Dermis blood vessel endothelial cell (primary cell): Measurements from ENCODE around the gene AKIP1. TPM values are rescaled to one million over a fixed set of nuclear protein-coding genes. Genes with fewer than 3 reads are reported as not detected.
"Not testable (repeated sequence)": the region's sequence is repeated elsewhere in the genome, so short reads cannot be mapped to it uniquely, and the experiment has no call there.

Source experiments
- DNase-seq: peaks from one replicate; pipeline ENCODE4 v3.0.0; 2010
- total RNA-seq: library from RNA; depleted of rRNA; stranded (reverse); fragments of >200 nt; gene quantifications from 2 replicates; pipeline ENCODE4 v1.2.3, GENCODE V29; 2014

The AKIP1 gene, protein sequence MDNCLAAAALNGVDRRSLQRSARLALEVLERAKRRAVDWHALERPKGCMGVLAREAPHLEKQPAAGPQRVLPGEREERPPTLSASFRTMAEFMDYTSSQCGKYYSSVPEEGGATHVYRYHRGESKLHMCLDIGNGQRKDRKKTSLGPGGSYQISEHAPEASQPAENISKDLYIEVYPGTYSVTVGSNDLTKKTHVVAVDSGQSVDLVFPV
- total RNA-seq: 26.5 and 32.6 TPM in 2 replicates

DNA sequence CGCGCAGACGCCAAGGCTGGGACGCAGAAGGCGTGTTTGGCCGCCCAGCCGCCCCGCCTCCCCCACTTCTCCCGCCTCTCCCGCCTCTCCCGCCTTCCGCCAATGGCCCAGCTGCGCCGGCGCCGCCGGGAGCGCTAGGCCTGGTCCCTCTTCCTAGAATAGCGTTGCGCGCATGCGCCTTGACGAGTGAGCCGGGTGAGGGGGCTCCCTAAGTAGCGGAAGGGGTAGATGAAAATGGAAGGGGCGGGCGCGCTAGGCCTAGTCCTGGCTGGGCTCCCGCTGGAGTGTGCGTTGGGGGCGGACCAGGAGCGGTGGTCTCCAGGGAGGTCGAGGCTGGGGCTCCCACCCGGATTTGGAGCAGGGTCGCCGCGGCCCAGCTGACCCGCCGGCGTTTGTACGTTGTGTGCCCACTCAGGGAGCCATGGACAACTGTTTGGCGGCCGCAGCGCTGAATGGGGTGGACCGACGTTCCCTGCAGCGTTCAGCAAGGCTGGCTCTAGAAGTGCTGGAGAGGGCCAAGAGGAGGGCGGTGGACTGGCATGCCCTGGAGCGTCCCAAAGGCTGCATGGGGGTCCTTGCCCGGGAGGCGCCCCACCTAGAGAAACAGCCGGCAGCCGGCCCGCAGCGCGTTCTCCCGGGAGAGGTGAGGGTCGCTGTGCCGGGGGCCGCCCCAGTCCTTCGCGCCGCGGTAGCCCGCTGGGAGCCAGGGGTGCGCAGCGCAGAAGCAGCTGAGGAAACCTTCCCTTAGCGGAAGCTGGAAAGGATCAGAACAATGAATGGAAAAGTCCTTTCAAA is at the start of gene AKIP1:
TSS of gene AKIP1 (plus strand) at position 161 of the 795 bp plus-strand sequence. CDS start at position 422, 261 bp downstream.
- DNase-seq: peak; percentile 97

DNA sequence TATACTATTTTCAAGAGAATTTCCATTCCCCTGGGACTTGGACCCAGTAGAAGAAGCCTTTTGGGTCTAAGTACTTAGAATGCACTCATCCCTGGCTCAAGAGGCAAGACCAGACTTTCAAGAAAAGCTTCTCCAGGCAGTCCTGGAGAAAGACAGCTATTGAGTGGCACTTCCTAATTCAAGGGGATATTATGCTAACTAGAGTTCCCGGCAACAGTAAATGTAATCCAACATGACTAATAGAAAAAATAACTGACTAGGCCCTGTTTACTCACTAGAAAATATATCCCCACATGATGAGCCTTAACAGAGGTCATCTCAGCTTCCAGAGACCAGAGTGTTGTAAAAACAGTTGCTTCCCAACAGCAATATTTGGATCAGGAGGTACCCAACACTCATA is 47.2 kb upstream of the AKIP1 start:
- peak; percentile 55 for DNase-seq

DNA sequence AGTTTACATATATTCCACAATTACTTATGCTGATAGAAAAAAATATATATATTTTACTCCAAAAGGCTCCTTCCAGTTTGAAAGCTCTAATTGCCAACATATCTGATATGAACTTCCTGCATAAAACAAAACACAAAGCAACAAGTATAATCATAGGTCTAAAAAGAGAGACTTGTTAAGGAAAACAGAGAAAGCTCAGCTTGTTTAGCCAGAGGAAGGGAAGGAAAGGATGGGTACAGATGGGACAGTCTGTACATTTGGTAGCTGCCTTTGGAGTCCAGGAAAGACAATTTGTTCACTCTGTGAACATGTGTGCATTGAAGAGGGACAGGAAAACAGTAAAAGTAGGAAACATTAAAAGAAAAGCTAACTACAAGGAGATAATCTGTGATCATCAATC is 45.7 kb upstream of the AKIP1 start:
- no peak for DNase-seq

DNA sequence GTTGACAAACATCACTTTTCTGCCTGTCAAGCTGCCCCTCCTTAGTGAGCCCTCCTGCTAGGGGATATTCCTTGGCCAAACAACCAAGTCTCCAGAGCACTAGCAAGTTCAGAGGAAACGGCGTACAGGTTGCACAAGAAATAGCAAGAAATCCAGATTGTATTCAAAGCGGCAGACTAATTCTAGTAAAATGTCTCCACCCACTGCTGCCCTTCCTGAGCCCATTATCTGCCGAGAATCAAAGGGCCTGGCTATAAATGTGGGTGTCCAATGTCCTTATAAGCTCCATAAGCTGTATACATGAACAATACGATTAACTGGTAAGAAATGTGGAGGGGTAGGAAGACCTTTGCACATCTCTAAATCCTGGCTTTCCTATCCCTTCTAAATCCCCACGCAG is 44.0 kb upstream of the AKIP1 start:
- peak; percentile 41 for DNase-seq

DNA sequence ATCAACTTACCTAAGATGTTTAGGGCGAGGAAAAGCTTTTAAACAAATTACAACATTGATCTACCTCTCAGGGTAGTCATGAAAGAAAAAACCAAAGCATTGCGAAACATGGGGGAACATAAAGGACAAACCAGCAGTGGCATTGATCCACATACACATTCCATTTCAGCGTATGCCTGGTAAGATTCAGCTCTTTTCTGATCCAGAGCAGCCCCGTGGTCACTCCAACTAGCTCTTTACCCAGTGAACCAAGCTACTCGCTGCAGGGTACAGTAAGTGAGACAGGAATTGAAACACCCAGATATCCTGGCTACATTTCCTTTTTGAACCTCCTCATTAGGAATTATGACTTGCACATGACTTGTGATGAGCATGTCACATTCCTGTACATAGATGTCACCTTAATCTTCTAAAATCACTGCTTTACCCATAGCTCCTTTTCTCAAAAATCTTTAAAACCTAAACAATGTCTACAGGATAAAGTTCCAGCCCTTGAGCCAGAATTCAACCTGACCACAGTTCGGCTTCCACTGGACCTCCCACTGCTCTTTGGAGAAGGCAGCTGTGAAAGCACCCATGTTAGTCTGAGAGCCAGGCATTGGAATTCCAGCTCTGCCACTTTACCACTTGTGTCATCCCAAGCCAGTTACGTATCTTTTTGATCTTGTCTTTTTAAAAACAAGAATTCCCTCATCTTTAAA is 42.9 kb upstream of the AKIP1 start:
- DNase-seq: no peak

DNA sequence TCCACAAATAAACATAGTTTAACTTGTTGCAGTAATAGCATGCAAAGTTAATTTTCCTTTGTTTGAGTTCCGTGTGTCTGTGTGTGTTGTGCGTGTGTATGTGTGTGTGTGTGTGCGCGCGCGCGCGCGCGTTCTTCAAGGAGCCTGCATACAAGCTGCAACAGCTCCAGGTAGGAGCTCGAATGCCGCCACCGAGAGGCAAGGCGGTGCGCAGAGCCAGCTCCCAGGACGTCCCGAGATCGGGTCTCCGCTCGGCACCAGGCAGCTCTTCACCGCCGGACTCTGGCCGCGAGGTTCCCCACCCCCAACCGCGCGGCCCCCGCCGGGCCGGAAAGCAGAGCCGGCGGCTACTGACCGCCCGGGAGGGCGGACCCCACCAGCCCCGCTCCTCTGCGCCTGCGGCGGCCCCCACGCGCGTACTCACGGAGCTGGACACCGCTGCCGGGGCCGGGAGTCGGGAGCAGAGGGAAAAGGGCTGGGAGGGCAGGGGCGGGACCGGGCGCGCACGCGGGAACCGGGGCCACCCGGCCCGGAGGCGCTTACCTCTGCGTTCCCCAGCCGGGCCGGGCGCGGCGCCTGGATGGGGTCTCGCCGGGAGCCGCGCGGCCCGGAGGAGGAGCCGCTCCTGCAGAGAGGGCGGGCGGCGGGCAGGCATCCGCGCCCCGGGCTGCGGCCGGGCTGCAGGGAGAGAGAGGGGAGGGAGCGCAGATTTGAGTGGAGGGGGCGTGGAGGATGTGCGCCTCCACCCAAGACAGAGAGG is 40.4 kb upstream of the AKIP1 start:
- peak; percentile 74 for DNase-seq

DNA sequence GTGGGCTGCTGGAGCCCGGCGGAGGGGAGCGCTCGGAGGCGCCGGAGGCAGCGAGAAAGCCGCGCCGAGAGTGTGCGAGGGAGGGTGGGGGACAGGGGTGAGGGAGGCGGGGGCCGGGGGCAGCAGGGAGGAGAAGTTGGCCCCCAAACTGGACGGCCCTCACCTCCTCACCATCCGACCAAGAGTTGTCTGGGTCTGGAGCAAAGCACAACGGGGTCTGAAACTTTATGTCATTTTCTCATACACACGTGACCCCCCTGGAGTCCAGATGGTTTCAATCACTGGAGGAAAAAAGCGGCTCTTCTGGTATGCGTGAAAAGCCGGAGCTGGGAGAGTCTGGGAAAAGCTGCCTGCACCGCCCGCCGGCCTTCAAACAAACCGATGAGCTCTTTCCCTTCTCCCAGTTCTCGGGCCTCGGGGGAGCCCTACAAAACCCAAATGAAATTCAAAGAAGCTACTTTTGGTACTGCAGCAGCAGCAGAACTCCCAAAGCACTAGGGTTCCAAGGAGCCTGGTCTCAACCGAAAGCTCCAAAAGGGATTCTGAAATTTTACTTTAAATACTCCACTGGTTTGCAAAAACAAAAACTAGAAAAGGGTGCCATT is 39.7 kb upstream of the AKIP1 start:
- DNase-seq: peak; percentile 81

DNA sequence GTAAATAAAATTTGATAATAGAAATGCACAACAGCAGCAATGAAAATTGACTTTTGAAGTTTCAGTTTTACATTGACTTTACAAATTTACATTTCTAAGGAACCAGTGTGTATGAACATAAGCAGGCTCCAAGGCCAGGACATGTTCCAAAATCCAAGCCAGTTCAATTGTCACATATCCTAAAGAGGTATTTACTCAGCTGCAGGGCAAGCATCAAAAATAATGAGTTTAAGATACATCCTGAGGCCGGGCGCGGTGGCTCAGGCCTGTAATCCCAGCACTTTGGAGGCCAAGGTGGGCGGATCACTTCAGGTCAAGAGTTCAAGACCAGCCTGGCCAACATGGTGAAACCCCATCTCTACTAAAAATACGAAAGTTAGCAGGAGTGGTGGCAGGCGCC is 39.0 kb upstream of the AKIP1 start:
- DNase-seq: no peak

DNA sequence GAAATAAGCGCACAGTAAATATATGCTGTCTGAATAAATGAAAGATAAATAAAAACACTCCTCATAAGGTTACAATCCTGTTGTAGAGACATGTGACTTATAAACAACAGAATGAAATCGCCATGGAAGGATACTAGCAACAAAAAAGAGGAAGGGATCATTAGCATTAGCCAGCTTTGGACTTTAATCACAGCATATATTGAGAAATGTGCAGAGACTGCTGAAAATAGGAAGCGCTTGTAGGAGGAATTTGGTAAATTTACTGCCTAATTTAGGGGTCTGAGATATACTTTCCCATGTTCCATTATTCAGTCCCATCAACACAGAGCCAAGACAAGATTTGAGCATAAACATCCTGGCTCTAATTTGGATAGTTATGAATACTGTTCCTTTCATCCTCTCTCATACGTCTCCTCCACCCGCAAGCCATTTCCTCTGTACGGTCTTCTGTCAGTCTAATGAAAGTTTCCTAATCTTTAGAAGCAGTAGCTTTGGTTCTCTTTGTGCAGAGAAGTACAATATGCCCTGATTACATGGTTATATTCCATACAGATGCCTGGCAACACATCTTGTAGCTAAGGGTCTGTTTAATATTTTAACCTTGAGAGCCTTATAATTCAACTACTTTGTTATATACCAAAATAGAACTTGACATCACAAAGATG is 37.1 kb upstream of the AKIP1 start:
- no peak for DNase-seq

DNA sequence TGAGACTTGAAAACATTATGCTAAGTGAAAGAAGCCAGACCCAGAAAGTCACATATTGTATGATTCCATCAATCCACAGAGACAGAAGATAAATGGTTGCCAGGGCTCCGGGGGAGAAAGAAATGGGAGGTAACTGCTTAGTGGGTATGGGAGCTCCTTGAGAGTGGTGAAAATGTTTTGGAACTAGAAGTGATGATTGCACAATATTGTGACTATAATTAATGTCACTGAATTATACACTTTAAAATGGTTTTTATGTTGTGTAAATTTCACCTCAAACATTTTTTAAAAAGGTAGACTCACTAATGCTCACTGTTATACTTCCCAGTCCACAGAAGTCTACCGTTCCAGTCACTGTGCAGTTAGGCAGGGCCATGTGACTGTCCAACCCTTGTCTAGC is 32.2 kb upstream of the AKIP1 start:
- no peak for DNase-seq

DNA sequence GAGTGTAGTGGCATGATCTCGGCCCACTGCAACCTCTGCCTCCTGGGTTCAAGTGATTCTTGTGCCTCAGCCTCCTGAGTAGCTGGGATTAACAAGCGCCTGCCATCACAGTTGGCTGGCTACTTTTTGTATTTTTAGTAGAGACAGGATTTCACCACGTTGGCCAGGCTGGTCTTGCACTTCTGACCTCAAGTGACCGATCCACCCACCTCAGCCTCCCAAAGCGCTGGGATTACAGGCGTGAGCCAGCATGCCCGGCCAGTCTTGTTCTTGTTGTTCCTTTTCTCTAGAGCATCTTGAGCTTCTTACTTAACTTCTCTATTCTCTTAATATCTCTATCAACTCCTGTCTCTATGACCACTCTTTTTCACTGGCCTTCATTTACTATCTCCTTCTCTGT is 29.4 kb upstream of the AKIP1 start:
- DNase-seq: not testable (repeated sequence)

DNA sequence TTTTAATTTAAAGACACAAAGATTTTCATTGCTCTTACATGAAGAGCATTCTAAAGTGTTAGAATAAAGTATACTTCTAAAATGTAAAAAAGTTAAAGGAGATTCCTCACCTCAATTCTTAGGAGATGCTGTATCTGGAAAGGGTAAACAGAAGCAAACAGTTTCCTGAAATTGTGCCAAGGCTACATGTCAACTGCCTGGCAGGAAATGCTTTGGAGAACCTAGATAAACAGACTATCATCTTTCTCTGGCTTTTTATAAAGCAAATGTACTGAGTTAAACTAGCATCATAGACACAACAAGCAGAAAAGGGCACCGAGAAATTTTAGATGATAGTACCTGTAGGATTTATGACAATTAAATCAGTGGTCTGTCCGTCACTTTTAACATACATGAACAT is 24.7 kb upstream of the AKIP1 start:
- DNase-seq: no peak

DNA sequence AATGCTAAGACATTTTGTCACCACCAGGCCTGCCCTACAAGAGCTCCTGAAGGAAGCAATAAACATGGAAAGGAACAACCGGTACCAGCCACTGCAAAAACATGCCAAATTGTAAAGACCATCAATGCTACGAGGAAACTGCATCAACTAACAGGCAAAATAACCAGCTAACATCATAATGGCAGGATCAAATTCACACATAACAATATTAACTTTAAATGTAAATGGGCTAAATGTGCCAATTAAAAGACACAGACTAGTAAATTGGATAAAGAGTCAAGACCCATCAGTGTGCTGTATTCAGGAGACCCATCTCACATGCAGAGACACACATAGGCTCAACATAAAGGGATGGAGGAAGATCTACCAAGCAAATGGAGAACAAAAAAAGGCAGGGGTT is 19.8 kb upstream of the AKIP1 start:
- DNase-seq: not testable (repeated sequence)

DNA sequence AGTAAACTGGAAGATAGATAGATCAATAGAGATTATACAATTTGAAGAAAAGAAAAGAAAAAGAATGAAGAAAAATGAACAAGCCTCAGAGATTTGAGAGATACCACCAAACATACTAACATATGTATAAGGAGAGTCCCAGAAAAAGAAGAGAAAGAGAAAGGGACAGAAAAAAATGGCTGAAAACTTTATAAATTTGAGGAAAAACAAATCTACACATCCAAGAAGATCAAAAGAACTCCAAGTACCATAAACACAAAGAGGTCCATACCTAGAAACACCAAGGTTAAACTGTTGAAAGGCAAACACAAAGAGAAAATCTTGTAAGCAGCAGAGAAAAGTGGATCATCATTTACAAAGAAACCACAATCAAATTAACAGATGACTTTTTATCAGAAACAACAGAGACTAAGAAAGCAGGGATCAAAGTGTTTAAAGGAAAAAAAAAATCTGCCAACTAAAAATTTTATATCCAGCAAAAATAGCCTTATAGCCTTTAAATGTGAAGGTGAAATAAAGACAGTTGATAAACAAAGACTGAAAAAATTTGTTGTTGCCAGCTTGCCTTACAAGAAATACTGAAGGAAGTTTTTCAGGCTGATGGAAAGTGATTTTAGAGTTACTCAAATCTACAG is 11.8 kb upstream of the AKIP1 start:
- DNase-seq: no peak

DNA sequence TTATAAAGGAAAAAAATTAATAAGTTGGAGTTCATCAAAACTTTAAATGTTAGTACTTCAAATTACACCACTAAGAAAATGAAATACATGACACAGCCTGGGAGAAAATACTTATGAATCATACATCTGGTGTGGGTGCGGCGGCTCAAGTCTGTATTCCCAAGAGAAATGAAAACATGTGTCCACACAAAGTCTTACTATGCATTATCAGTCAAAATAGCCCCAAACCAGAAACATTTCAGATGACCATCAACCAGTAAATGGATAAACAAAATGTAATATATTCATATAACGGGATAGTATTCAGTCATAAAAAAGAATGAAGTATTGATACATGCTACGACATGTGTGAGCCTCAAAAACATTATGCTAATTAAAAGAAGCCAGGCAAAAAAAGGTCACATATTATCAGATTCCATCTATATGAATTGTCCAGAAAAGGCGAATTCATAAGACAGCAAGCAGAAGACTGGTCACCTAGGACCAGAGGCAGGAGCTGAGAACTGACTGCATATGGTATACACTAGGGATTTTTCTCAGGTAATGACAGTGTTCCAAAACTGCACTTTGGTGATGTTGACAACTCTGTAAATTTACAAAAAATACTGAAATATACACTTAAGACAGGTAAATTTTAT is 5.3 kb upstream of the AKIP1 start:
- no peak for DNase-seq

DNA sequence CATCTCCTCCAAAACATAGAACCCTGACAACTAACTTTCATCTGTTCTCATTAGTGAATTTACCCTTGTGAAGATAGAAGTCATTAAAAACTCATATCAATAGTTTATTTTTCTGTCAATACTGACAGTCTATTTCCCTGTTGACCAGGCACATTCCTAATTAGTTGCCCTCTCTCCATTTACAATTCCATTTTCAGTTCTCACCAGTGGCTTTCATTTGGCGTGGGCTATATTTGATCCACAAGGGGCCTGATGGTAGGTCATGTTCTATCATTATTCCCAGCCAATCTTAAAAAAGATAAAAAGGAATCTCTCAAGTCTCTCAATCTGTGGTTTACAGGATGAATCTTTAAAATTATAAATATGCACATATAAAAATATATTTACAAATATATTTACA is 3.9 kb upstream of the AKIP1 start:
- no peak for DNase-seq

DNA sequence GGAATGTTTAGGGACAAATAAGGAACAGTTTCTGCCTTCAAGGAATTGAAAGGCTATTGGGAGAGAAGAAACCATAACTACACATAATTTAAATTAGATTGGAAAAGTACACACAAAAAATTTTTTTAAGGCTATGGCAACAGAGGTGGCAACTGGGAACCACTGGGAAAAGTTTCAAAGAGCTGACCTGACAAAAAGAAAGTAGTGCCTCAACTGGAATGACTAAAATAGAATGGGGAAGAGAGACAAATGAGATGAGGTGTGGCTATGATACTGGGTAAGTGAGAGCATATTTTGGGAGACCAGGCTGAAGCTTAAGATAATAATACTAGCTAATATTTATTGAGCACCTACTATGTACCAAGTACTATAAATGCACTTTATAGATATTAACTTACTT is 2.9 kb upstream of the AKIP1 start:
- DNase-seq: no peak

DNA sequence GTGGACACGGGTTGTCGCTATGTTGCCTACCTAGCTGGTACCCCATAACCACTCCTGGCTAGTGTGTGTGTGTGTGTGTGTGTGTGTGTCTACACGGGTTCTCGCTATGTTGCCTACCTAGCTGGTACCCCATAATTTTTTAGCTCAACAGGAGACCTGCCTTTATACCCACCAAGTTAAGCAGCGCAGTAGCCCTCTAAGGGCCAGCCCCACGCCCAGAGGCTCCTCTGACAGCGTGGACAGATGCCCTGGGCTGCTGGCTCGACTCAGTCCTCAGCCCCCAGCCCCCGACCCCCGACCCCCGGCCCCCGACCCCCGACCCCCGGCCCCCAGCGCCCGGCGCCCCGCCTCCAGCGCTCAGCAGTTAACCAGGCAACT is 351 bp upstream of the AKIP1 start:
- DNase-seq: no peak

DNA sequence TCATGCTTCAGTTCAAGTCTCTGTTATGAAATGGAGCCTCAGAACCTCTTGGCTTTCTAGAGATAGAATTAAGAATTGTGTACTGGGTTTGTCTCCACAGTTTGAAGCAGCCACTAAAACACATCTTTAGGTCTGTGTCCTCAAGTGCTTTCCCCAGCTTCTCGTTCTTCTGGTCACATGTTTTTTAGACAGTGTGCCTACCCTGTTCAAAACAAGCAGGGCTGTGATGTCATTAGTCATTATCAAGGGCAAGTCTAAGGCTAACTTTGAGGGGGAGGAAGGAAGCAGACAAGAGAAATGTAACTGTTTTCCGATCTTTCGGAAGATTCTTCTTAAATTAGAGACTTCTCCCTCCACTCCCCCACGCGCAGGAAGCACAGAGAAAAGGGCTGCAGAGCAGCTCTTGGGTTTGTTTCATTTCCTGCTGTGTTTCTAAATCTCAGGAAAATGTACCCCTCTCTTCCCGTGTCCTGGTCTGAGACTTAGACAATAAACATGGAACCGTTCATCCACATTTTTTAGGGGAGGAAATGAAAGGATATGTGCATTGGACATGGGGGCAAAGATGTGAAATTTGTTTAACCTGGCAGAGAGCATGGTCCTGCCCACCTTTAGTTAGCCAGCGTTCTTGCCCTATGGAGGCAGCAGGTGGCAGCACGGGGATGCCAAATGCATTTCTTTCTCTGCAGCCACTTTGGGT is 3.1 kb downstream of the AKIP1 start:
- peak; percentile 73 for DNase-seq

DNA sequence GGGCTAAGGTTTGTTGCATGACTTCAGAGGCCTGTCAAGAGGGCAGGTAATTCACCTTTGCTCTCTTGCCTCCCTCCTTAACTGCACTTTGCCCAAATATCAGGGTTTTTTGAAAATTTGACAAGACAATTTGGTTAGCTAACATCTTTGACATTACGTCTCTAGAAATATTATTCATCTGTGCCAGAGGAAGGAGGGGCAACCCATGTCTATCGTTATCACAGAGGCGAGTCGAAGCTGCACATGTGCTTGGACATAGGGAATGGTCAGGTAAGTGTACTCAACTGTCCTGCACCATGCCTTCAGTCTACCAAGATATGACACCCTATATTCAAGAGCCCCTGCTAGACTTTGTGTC is 3.7 kb downstream of the AKIP1 start:
- DNase-seq: no peak
